NCI-H748 treated with DMSO at 0.1 percent for 48 hours (cell line): ENCODE data around the gene LPXN.
"Not testable (repeated sequence)": the region's sequence is repeated elsewhere in the genome, so short reads cannot be mapped to it uniquely, and the experiment has no call there.

Experiments
- DNase-seq: peaks from one replicate; lab custom pipeline; 2025; lab: John Stamatoyannopoulos, UW

Gene LPXN

DNA sequence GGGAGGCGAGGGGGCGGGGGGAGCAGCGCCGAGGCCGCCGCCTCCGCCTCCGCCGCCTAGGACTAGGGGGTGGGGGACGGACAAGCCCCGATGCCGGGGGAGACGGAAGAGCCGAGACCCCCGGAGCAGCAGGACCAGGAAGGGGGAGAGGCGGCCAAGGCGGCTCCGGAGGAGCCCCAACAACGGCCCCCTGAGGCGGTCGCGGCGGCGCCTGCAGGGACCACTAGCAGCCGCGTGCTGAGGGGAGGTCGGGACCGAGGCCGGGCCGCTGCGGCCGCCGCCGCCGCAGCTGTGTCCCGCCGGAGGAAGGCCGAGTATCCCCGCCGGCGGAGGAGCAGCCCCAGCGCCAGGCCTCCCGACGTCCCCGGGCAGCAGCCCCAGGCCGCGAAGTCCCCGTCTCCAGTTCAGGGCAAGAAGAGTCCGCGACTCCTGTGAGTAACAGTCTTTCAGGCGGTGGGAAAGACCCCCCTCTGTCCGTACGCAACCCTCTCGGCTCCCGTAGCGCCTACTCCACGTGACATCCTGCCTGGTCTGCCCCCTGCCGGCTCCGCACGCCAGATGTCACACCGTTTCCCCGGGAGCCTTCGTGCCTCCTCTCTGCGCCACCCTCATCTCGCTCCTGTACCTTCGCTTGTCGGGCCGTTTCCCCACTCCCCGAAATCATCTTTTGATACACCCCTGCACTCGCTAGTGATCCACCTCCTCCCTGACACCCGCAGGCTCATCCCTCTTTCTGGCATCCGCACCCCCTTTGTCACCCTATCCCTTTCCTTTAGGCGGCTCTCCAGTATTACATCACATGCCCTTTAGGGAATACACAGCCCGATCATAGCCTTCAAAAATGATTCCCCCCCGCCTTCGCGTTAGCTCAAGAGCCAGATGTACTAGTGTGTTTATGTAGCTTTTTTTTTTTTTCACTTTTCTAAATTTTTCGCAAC lies 3.8 kb upstream of the LPXN start:
- peak; percentile 66 for DNase-seq

DNA sequence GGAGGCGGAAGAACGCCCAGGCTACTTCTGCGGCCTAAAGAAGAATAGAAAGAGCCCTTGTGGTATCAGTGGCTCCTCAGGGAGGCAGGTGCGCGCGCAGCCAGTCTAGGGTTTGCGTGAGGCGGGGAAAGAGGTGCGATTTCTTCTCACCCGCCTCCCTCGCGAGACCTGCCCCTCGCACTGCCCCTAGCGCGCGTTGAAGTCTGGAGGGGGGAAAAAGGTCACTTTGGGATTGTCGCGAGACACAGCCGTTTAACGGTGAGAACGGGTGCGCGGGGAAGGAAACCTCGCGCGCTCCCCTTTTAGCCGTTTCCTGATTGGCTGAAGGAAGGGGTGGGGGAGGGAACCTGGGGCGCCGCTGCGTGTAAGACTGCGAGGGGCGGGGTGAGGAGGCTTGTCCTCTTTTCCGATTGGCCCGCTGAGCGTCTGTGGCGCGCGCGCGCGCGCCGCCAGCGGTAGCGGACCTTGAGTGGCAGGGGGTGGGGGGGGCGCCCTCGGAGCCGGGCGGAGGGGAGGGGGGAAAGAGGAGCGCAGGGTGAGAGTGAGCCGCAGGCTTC lies 3.1 kb upstream of the LPXN start, which contains the start of gene ZFP91:
Gene ZFP91, plus strand, starts transcription at position 429 of the 557 bp plus-strand sequence. CDS start 219 bp downstream, outside the sequence.
- peak; percentile 91 for DNase-seq

- DNase-seq: peak; percentile 98
Measured at GRCh38 chr11:58578136-58578634, 2.5 kb upstream of the LPXN start.

DNA sequence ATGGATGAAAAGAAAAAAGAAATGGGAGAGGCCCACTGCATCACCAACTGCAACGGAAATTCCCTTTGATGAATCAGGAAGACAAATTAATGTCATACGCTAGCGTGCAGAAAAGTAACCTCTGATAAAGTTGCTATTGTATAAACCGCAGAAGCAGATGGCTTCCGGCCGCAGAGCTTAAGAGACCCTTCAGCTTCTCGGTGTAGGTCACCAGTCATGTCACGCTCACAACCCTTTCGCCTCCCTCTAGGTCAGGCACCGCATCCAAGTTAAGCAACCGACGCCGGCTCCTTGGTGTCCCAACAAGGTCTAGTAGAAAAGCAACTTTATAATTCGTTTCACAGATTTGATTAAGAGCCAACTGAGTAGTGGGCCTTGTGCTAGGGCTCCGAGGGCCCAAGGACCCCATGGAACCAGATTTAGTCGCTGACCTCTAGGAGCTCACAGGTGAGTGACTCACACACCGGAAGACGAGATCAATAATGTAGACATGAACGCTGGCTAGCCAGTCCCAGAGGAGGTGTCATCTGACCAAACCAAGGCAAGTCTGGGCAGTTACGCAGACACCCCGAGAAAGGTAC lies 2.0 kb upstream of the LPXN start:
- peak; percentile 33 for DNase-seq

- DNase-seq: peak; percentile 13
Measured at GRCh38 chr11:58576887-58577471, 1.3 kb upstream of the LPXN start.

- DNase-seq: no peak
Measured at GRCh38 chr11:58574881-58575280, 775 bp downstream of the LPXN start.

DNA sequence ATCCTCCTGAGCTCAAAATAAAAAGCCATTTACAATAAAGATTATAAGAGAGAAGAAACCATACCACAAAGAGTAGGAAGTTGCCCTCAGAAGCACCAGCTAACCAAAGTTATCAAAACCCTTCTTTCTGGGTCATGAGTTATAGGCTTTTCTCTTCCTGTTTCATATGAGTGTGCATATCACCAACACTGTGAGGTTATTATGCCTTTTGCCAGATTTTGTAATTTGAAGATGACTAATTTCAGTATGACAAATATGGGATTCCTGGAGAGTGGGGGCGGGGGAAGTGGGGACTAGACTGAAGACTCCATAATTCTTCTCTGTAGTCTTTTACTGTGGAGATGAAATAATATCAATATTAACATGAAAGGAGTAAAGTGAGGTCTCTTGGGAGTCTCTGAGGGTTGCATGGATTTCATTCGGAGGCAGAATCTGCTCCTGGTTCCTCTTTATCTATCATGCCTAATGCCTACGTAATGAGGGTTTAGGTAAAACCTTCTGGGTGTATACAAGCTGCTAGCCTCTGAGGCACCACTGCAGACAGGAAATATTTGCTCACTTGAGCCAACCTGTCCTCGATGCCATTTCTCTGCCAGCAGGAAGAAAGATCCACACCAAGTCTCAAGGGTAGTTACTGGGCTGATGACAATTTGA lies 2.1 kb downstream of the LPXN start:
- DNase-seq: no peak

- DNase-seq: not testable (repeated sequence)
Measured at GRCh38 chr11:58572906-58573305, 2.8 kb downstream of the LPXN start.

GRCh38 chr11:58567889-58568512 lies 7.7 kb downstream of the LPXN start:
- peak; percentile 31 for DNase-seq

- no peak for DNase-seq
Measured at GRCh38 chr11:58564231-58564630, 11.4 kb downstream of the LPXN start.

DNA sequence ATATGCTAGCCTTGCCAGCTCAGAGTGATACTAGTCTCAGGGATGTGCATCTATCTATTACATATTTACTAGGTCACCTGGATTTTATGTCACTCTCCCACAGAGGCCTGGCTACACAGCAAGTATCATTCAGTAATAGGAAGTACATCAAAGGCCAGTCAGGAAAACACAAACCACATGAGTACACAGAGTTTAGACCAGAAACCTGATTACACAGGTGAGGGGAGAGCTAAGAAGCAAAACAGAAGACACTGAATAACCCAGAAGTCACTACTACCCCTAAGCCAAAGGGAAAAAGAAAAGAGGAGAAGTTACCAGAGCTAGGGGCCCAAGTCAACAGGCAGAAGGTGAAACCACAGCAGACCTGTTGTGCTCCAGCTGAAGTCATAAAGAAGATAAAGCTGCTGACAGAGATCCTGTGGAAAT lies 13.3 kb downstream of the LPXN start:
- no peak for DNase-seq

- no peak for DNase-seq
Measured at GRCh38 chr11:58561394-58562098, 14.1 kb downstream of the LPXN start.

- no peak for DNase-seq
Measured at GRCh38 chr11:58560842-58561241, 14.8 kb downstream of the LPXN start.

GRCh38 chr11:58549644-58550043 lies 26.0 kb downstream of the LPXN start:
- DNase-seq: no peak

GRCh38 chr11:58546841-58547240 lies 28.8 kb downstream of the LPXN start:
- no peak for DNase-seq

DNA sequence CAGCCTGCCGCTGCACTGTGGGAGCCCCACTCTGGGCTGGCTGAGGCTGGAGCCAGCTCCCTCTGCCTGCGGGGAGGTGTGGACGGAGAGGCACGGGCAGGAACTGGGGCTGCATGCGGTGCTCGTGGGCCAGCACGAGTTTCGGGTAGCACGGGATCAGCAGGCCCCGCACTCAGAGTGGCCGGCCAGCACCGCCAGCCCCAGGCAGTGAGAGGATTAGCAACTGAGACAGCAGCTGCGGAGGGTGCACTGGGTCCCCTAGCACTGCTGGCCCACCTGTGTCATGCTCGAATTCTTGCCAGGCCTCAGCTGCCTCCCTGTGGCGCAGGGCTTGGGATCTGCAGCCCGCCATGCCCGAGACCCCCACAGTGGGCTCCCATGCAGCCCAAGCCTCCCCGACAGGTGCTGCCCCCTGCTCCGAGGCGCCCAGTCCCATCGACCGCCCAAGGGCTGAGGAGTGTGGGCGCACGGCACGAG lies 43.8 kb downstream of the LPXN start:
- DNase-seq: no peak

GRCh38 chr11:58530236-58530635 lies 45.4 kb downstream of the LPXN start:
- no peak for DNase-seq

GRCh38 chr11:58527429-58527828 lies 48.2 kb downstream of the LPXN start:
- DNase-seq: no peak

GRCh38 chr11:58526721-58527120 lies 48.9 kb downstream of the LPXN start:
- DNase-seq: no peak

DNA sequence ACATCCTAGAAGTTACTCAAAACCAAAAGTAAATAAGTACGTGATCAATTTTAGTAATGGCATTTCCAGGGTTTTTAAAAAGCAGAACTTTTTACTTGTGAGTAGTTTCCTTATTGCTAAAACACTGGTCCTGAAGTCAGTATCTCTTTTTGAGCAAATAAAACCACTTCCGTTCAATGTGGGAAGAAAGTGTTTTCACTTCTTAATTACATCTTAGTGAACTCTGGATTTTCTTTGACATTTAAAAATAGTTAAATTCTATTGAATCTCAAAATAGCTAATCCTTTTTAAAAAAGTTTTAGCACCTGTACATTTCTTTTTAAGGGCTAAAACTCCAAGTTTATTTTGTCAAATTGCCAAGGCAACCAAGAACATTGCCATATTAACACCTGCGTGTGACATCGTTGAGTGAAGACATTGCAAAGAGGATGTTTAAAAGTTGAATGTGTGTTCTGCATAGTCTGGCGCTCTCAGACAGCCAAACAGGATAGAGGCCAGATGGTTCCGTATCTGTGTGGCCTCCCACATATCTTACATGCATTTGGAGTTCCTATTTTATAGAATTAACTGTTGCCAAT lies 50.5 kb downstream of the LPXN start:
- no peak for DNase-seq
